Mesenchymal stem cell (in vitro differentiated cells and primary cell): ENCODE measurements around the gene EPHA1.

ENCODE experiments used
- DNase-seq: peaks from one replicate; pipeline ENCODE4 v3.0.0-alpha.2; 2013
- H2AFZ ChIP-seq: one replicate; pipeline ENCODE4 v1.6.1; 2013; ENCODE audit warnings: low read depth, mild to moderate bottlenecking, control low read depth, inconsistent platforms, low read length, moderate library complexity
- H2AK5ac ChIP-seq: 2 replicates; pipeline ENCODE4 v1.6.1; 2013; ENCODE audit warnings: low read length, moderate library complexity, mild to moderate bottlenecking, inconsistent platforms; ENCODE audit not compliant: severe bottlenecking
- H2BK120ac ChIP-seq: one replicate; pipeline ENCODE4 v1.6.1; 2013; ENCODE audit warnings: low read depth, mild to moderate bottlenecking, inconsistent platforms, low read length, moderate library complexity
- H2BK12ac ChIP-seq, 2 experiments: one replicate each; pipeline ENCODE4 v1.6.1; 2013; ENCODE audit warnings: inconsistent platforms in 2 of 2, low read length in 2 of 2, mild to moderate bottlenecking in 2 of 2, moderate library complexity in 2 of 2, control low read depth in 1 of 2
- H2BK15ac ChIP-seq: one replicate; pipeline ENCODE4 v1.6.1; 2013; ENCODE audit warnings: mild to moderate bottlenecking, low read depth, inconsistent platforms; ENCODE audit not compliant: poor library complexity, severe bottlenecking
- H2BK5ac ChIP-seq: 2 replicates; pipeline ENCODE4 v1.6.1; 2013; ENCODE audit warnings: low read depth, mild to moderate bottlenecking, low read length, control low read depth, inconsistent platforms; ENCODE audit not compliant: poor library complexity, severe bottlenecking
- H3K14ac ChIP-seq, 2 experiments: one replicate each; pipeline ENCODE4 v1.6.1; 2013; ENCODE audit warnings: inconsistent platforms in 2 of 2, low read length in 2 of 2, control low read depth in 1 of 2, mild to moderate bottlenecking in 1 of 2, moderate library complexity in 1 of 2
- H3K18ac ChIP-seq, 2 experiments: one replicate each; pipeline ENCODE4 v1.6.1; 2013; ENCODE audit warnings: inconsistent platforms in 2 of 2, low read length in 2 of 2, control low read depth in 1 of 2, low read depth in 1 of 2, mild to moderate bottlenecking in 1 of 2
- H3K23ac ChIP-seq, 2 experiments: one replicate each; pipeline ENCODE4 v1.6.1; 2013; ENCODE audit warnings: inconsistent platforms in 2 of 2, low read length in 2 of 2, mild to moderate bottlenecking in 2 of 2, moderate library complexity in 2 of 2, control low read depth in 1 of 2
- H3K27ac ChIP-seq: 2 replicates; pipeline ENCODE4 v1.5.1; 2013; ENCODE audit warnings: mild to moderate bottlenecking, moderate library complexity, low read length, control low read depth, inconsistent platforms; ENCODE audit not compliant: poor library complexity, severe bottlenecking
- H3K27me3 ChIP-seq, 2 experiments: 2 replicates each; pipeline versions ENCODE4 v1.6.1 to v1.7.0; 2013; ENCODE audit warnings: low read length in 2 of 2, mild to moderate bottlenecking in 2 of 2, moderate library complexity in 2 of 2, control low read depth in 1 of 2, inconsistent platforms in 1 of 2; ENCODE audit not compliant: control insufficient read depth in 1 of 2, insufficient read depth in 1 of 2
- H3K36me3 ChIP-seq, 2 experiments: 2 replicates each; pipeline versions ENCODE4 v1.6.1 to v1.7.0; 2013; ENCODE audit warnings: low read length in 2 of 2, control low read depth in 1 of 2, inconsistent platforms in 1 of 2, low read depth in 1 of 2, mild to moderate bottlenecking in 1 of 2; ENCODE audit not compliant: insufficient read depth in 2 of 2, control insufficient read depth in 1 of 2
- H3K4ac ChIP-seq, 2 experiments: one replicate each; pipeline ENCODE4 v1.6.1; 2013; ENCODE audit warnings: inconsistent platforms in 2 of 2, low read length in 2 of 2, mild to moderate bottlenecking in 2 of 2, moderate library complexity in 2 of 2, control low read depth in 1 of 2, low read depth in 1 of 2
- H3K4me1 ChIP-seq: 2 replicates; pipeline ENCODE4 v1.6.1; 2013; ENCODE audit warnings: low read depth, low read length, control low read depth; ENCODE audit not compliant: control insufficient read depth, insufficient read depth
- H3K4me2 ChIP-seq: 2 replicates; pipeline ENCODE4 v1.6.1; 2013; ENCODE audit warnings: low read length, mild to moderate bottlenecking, inconsistent platforms; ENCODE audit not compliant: poor library complexity, severe bottlenecking
- H3K4me3 ChIP-seq, 2 experiments: 2 replicates each; pipeline versions ENCODE4 v1.5.1 to v1.7.0; 2013; ENCODE audit warnings: low read length in 2 of 2, mild to moderate bottlenecking in 2 of 2, control low read depth in 1 of 2, low read depth in 1 of 2; ENCODE audit not compliant: insufficient read depth in 1 of 2
- H3K79me1 ChIP-seq: replicated peaks from 2 replicates; pipeline ENCODE4 v1.6.1; 2013; ENCODE audit warnings: mild to moderate bottlenecking, control low read depth, low read length, inconsistent platforms; ENCODE audit not compliant: poor library complexity, severe bottlenecking
- H3K9ac ChIP-seq: 2 replicates; pipeline ENCODE4 v1.7.0; 2013; ENCODE audit warnings: mild to moderate bottlenecking, low read length, moderate library complexity
- H3K9me3 ChIP-seq: 2 replicates; pipeline ENCODE4 v1.7.0; 2013; ENCODE audit warnings: mild to moderate bottlenecking, low read length; ENCODE audit not compliant: control insufficient read depth
- H4K8ac ChIP-seq: one replicate; pipeline ENCODE4 v1.6.1; 2013; ENCODE audit warnings: inconsistent platforms, mild to moderate bottlenecking, low read length, moderate library complexity
- H4K91ac ChIP-seq: one replicate; pipeline ENCODE4 v1.6.1; 2013; ENCODE audit warnings: mild to moderate bottlenecking, low read length, inconsistent platforms
- WGBS: methylation state at CpG from one replicate; pipeline ENCODE4 v1.1.7; 2013; ENCODE audit warnings: mixed read lengths; 5-methylcytosine and 5-hydroxymethylcytosine counted together

EPHA1 gene

DNA sequence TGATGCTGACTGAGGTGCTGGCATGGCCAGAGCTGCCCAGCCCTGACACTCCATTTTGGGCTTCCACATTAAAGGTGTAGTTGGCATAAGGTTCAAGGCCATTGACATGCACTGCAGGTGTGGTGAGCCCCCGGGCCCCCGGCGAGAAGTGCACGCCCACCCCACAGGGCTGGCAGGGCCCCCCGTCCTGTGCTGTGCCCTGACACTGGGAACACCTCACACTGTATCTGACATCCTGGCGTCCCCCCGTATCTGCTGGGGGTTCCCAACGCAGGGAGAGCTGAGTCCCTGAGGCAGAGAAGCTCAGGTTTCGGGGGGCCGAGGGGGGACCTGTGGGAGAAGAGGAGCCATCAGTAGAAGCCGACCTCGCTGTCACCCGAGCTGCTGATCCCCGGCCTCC lies 10.0 kb downstream of the EPHA1 start:
- H3K4ac ChIP-seq, result no peak overlapping the region
- H2AK5ac ChIP-seq, result no peak overlapping the region
- H2BK120ac ChIP-seq, result no peak overlapping the region
- no peaks in the 10 kb centered on the region for H3K4me1 ChIP-seq
- H4K8ac ChIP-seq, result no peak overlapping the region
- no peak overlapping the region for H4K91ac ChIP-seq
- no peak overlapping the region for H2BK5ac ChIP-seq
- no peak for DNase-seq
- no peak overlapping the region for H3K9ac ChIP-seq
- no peak overlapping the region for H3K14ac ChIP-seq
- no peak overlapping the region for H3K4me3 ChIP-seq
- no peak overlapping the region for H2AFZ ChIP-seq
- 95% methylated on average over 14 of the region's 14 CpGs for WGBS
- no peaks in the 10 kb centered on the region for H3K9me3 ChIP-seq
- no peak overlapping the region for H3K4me2 ChIP-seq
- H3K23ac ChIP-seq, result no peak overlapping the region
- H2BK12ac ChIP-seq, result no peak overlapping the region
- peaks cover 0 to 6% of the 10 kb centered on the region in 2 experiments for H3K27me3 ChIP-seq
- peaks cover 0 to 2% of the 10 kb centered on the region in 2 experiments for H3K36me3 ChIP-seq
- no peaks in the 10 kb centered on the region for H3K79me1 ChIP-seq
- no peak overlapping the region for H3K27ac ChIP-seq
- H3K18ac ChIP-seq, result no peak overlapping the region
- H2BK15ac ChIP-seq, result no peak overlapping the region

DNA sequence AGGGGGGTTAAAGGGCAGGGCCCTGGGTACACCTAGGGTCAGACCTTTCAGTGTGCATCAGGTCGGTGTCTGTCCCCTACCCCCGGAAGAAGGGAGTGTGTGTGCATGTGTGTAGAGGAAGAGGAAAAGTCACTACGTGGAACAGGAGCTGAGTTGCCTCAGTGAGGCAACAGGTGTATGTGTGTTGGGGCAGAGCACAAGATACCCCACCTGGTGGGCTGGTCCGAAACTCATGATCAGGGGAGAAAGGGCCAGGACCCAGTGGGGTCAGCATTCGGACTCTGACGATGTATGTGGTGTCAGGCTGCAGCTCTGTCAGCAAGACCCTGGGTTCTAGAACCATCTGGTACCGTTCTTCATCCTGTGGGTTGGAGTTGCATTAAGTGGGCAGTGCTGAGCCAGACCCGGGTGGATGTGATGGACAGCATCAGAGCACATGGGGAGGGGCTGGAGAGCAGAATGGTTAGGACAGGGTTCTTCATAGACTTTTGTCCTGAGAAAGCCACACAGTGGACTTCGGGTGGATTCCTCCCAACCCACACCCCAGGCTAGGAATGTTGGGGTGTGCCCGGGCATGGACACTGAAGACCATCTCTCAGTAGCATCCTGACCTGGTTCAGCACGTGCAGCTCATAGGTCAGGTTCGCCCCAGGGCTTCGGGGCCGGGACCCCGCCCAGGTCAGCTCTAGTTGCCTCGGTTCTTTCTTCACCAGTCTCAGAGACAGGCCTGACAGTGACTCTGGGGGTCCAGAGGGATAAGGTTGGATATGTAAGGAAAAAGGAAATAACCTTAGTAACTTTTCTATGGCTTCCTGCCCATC lies 10.7 kb downstream of the EPHA1 start:
- no peak for DNase-seq
- Histone ChIP-seq H3K4ac (no peak overlapping the region), H3K79me1 (no peaks in the 10 kb centered on the region), H4K8ac (no peak overlapping the region), H3K4me3 (no peak overlapping the region), H2BK5ac (no peak overlapping the region), H2BK15ac (no peak overlapping the region), H4K91ac (no peak overlapping the region), H2AFZ (no peak overlapping the region), H3K4me2 (no peak overlapping the region), H2AK5ac (no peak overlapping the region), H3K27me3 (peaks cover 0 to 6% of the 10 kb centered on the region in 2 experiments), H3K9me3 (no peaks in the 10 kb centered on the region), H3K27ac (no peak overlapping the region), H3K14ac (no peak overlapping the region), H2BK12ac (no peak overlapping the region), H3K9ac (no peak overlapping the region), H3K23ac (no peak overlapping the region), H2BK120ac (no peak overlapping the region), H3K18ac (no peak overlapping the region), H3K4me1 (no peaks in the 10 kb centered on the region), H3K36me3 (peaks cover 6 to 8% of the 10 kb centered on the region in 2 experiments)
- 94% methylated on average over 16 of the region's 16 CpGs for WGBS

DNA sequence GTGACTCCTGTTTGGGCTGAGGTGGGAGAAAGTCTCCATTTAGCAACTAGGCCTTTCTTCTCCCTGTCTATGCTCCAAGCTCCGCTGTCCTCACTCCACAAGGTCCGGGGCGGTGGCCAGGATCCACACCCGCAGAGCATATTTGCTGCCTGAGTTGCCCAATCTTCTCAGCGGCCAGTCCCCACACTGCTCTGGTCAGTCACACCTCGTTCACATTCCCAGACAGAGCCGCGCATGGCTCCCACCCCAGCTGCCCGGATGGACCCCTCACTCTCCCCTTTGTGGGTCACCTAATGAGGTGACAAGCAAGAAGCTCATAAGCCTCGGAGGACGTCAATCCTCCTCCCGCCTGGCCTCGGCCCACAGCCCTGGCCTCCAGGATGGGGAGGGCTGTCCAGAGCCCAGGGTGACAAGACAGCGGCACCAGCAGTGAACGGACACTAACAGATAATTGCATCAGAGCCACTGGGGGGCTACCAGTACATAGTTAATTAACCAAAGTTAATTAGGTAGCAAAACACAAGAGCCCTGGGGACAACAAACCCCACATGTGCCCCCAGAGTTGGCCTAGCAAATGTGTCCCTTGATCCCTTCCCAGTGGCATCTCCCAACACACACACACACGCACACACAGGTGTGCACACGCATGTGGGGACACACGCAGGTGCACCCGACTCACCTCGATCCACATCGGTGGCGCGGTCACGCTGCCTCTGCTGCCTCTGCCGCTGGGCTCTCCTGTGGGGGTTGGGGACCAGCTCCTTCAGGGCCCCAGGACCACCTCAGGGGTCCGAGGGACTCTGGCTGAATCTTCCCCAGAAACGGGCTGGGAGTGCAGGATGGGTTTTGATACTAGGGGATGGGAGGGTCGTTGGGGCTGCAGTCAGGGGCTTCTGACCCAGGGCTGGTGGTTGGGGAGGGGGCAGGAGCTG lies 11.8 kb downstream of the EPHA1 start:
- Histone ChIP-seq H3K79me1 (no peaks in the 10 kb centered on the region), H3K4me2 (no peak overlapping the region), H2AFZ (no peak overlapping the region), H3K23ac (no peak overlapping the region), H2BK5ac (no peak overlapping the region), H3K9me3 (no peaks in the 10 kb centered on the region), H4K8ac (no peak overlapping the region), H2BK120ac (no peak overlapping the region), H2BK15ac (no peak overlapping the region), H3K9ac (no peak overlapping the region), H2AK5ac (no peak overlapping the region), H3K27me3 (peaks cover 0 to 6% of the 10 kb centered on the region in 2 experiments), H3K18ac (no peak overlapping the region), H2BK12ac (no peak overlapping the region), H3K27ac (no peak overlapping the region), H3K14ac (no peak overlapping the region), H3K4ac (no peak overlapping the region), H3K36me3 (peaks cover 9 to 14% of the 10 kb centered on the region in 2 experiments), H3K4me1 (peaks cover 4% of the 10 kb centered on the region), H3K4me3 (no peak overlapping the region), H4K91ac (peak overlapping the region; percentile 59)
- DNase-seq, result no peak
- WGBS, result 91% methylated on average over 28 of the region's 28 CpGs

DNA sequence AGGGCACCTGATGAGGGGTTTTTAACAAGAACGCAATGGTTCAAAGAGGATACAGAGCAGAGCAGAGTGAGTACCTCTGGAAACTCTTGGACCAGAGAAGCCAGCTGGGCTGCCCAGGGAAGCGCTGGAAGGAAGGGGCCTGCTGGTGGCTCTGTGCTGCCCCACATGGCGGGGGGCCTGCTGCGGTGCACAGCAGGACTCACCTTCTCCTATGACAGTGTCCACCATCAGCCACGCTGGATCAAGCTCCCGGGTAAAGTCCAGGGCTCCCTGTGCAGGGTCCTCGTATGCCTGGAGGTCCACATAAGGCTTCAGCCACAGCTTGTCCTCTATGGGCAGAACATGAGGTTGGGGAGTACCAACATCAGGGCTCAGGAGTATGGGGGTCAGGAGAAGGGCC lies 12.5 kb downstream of the EPHA1 start:
- no peak overlapping the region for H3K27ac ChIP-seq
- no peak overlapping the region for H2BK12ac ChIP-seq
- no peak overlapping the region for H3K9ac ChIP-seq
- no peak overlapping the region for H4K91ac ChIP-seq
- WGBS, result 80% methylated on average over 7 of the region's 7 CpGs
- no peak overlapping the region for H2AFZ ChIP-seq
- no peaks in the 10 kb centered on the region for H3K9me3 ChIP-seq
- H3K27me3 ChIP-seq, result peaks cover 0 to 2% of the 10 kb centered on the region in 2 experiments
- H3K23ac ChIP-seq, result no peak overlapping the region
- no peak overlapping the region for H3K4me2 ChIP-seq
- H3K36me3 ChIP-seq, result peaks cover 14 to 21% of the 10 kb centered on the region in 2 experiments
- no peak overlapping the region for H2BK120ac ChIP-seq
- H2BK15ac ChIP-seq, result no peak overlapping the region
- no peak overlapping the region for H3K4me3 ChIP-seq
- no peak for DNase-seq
- no peak overlapping the region for H2BK5ac ChIP-seq
- no peak overlapping the region for H4K8ac ChIP-seq
- peaks cover 11% of the 10 kb centered on the region for H3K4me1 ChIP-seq
- no peaks in the 10 kb centered on the region for H3K79me1 ChIP-seq
- no peak overlapping the region for H2AK5ac ChIP-seq
- H3K4ac ChIP-seq, result no peak overlapping the region
- H3K14ac ChIP-seq, result no peak overlapping the region
- no peak overlapping the region for H3K18ac ChIP-seq
